Measurements from ENCODE around the gene AOPEP. TPM values are rescaled to one million over a fixed set of nuclear protein-coding genes. Genes with fewer than 3 reads are reported as not detected.

AOPEP gene
- total and polyA plus RNA-seq, 2 of the 13 experiments (the other 11 are each of a cell fraction or from before 2014, with no cell fraction given): 22.2 to 41.6 TPM

DNA sequence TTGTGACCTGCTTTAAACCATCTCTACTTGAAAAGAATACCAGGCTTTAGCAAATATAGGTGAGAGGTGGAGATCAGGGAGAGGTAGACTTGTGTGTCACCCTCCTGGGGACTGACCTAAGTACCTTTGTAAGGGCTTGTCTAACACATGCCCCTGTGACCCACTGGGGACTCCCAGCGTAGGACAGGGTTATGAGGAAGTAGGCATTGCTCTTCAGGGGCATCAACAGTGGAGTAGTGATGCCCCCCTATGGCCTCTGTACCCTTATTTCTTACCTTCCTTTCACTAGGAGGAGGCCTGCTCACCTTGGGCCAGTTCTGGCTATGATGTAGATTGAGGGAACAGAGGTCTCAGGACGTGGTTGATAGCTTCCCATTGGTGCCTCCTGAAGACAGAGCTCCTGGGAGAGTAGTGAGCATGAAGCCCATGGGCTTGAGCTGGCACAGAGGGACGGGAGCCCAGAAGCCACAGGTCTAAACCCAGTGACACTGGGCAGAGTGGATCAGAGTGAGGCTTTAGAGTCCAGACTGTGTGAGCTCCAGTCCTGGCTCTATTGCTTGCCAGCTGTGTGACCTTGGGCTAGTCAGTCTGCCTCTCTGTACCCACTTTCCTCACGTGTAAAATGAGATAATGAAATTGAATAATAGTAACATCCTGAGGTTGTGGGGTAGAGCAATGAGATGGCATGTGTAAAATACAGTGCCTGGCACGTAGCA is 191.7 kb downstream of the AOPEP start (continued):
- TF ChIP-seq ZNF501 (CRISPR knock-in tag; IDR thresholded peaks at IDR 0.05) (no peak), ZNF891 (CRISPR knock-in tag; IDR thresholded peaks at IDR 0.05) (no peak), SALL2 (CRISPR knock-in tag; IDR thresholded peaks at IDR 0.05) (no peak)
- TF ChIP-seq, protein P1, sequence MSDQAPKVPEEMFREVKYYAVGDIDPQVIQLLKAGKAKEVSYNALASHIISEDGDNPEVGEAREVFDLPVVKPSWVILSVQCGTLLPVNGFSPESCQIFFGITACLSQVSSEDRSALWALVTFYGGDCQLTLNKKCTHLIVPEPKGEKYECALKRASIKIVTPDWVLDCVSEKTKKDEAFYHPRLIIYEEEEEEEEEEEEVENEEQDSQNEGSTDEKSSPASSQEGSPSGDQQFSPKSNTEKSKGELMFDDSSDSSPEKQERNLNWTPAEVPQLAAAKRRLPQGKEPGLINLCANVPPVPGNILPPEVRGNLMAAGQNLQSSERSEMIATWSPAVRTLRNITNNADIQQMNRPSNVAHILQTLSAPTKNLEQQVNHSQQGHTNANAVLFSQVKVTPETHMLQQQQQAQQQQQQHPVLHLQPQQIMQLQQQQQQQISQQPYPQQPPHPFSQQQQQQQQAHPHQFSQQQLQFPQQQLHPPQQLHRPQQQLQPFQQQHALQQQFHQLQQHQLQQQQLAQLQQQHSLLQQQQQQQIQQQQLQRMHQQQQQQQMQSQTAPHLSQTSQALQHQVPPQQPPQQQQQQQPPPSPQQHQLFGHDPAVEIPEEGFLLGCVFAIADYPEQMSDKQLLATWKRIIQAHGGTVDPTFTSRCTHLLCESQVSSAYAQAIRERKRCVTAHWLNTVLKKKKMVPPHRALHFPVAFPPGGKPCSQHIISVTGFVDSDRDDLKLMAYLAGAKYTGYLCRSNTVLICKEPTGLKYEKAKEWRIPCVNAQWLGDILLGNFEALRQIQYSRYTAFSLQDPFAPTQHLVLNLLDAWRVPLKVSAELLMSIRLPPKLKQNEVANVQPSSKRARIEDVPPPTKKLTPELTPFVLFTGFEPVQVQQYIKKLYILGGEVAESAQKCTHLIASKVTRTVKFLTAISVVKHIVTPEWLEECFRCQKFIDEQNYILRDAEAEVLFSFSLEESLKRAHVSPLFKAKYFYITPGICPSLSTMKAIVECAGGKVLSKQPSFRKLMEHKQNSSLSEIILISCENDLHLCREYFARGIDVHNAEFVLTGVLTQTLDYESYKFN (CRISPR knock-in tag; conservative IDR thresholded peaks at IDR 0.05): no peak
- TF ChIP-seq, protein P2, sequence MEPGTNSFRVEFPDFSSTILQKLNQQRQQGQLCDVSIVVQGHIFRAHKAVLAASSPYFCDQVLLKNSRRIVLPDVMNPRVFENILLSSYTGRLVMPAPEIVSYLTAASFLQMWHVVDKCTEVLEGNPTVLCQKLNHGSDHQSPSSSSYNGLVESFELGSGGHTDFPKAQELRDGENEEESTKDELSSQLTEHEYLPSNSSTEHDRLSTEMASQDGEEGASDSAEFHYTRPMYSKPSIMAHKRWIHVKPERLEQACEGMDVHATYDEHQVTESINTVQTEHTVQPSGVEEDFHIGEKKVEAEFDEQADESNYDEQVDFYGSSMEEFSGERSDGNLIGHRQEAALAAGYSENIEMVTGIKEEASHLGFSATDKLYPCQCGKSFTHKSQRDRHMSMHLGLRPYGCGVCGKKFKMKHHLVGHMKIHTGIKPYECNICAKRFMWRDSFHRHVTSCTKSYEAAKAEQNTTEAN (CRISPR knock-in tag; conservative IDR thresholded peaks at IDR 0.05): no peak
- TF ChIP-seq, protein P3, sequence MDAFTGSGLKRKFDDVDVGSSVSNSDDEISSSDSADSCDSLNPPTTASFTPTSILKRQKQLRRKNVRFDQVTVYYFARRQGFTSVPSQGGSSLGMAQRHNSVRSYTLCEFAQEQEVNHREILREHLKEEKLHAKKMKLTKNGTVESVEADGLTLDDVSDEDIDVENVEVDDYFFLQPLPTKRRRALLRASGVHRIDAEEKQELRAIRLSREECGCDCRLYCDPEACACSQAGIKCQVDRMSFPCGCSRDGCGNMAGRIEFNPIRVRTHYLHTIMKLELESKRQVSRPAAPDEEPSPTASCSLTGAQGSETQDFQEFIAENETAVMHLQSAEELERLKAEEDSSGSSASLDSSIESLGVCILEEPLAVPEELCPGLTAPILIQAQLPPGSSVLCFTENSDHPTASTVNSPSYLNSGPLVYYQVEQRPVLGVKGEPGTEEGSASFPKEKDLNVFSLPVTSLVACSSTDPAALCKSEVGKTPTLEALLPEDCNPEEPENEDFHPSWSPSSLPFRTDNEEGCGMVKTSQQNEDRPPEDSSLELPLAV (CRISPR knock-in tag; conservative IDR thresholded peaks at IDR 0.05; ENCODE audit: low read depth): no peak
- TF ChIP-seq, protein P4, sequence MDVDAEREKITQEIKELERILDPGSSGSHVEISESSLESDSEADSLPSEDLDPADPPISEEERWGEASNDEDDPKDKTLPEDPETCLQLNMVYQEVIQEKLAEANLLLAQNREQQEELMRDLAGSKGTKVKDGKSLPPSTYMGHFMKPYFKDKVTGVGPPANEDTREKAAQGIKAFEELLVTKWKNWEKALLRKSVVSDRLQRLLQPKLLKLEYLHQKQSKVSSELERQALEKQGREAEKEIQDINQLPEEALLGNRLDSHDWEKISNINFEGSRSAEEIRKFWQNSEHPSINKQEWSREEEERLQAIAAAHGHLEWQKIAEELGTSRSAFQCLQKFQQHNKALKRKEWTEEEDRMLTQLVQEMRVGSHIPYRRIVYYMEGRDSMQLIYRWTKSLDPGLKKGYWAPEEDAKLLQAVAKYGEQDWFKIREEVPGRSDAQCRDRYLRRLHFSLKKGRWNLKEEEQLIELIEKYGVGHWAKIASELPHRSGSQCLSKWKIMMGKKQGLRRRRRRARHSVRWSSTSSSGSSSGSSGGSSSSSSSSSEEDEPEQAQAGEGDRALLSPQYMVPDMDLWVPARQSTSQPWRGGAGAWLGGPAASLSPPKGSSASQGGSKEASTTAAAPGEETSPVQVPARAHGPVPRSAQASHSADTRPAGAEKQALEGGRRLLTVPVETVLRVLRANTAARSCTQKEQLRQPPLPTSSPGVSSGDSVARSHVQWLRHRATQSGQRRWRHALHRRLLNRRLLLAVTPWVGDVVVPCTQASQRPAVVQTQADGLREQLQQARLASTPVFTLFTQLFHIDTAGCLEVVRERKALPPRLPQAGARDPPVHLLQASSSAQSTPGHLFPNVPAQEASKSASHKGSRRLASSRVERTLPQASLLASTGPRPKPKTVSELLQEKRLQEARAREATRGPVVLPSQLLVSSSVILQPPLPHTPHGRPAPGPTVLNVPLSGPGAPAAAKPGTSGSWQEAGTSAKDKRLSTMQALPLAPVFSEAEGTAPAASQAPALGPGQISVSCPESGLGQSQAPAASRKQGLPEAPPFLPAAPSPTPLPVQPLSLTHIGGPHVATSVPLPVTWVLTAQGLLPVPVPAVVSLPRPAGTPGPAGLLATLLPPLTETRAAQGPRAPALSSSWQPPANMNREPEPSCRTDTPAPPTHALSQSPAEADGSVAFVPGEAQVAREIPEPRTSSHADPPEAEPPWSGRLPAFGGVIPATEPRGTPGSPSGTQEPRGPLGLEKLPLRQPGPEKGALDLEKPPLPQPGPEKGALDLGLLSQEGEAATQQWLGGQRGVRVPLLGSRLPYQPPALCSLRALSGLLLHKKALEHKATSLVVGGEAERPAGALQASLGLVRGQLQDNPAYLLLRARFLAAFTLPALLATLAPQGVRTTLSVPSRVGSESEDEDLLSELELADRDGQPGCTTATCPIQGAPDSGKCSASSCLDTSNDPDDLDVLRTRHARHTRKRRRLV (CRISPR knock-in tag; IDR thresholded peaks at IDR 0.05): no peak
